Measurements from ENCODE around the gene C15orf61. TPM values are rescaled to one million over a fixed set of nuclear protein-coding genes. Genes with fewer than 3 reads are reported as not detected.

The C15orf61 gene
- total RNA-seq, 1 donor from 2014 or later, result 13.8 TPM

- no peak overlapping the region for H3K4me3 ChIP-seq
- H3K9me3 ChIP-seq (replicated peaks), result no peaks in the 10 kb centered on the region
- H3K27me3 ChIP-seq (ENCODE audit: low read depth), result no peaks in the 10 kb centered on the region
- TF ChIP-seq CTCF (IDR thresholded peaks at IDR 0.05; ENCODE audit: borderline replicate concordance), result no peak
- H3K36me3 ChIP-seq, result peaks cover 13% of the 10 kb centered on the region
- DNase-seq, result no peak
- H3K27ac ChIP-seq (replicated peaks), result no peak overlapping the region
- intact Hi-C loops (cut with micrococcal nuclease), result no loop called here
- H3K4me1 ChIP-seq, result peaks cover 37% of the 10 kb centered on the region
Observed at GRCh38 chr15:67551207-67551743, 30.3 kb downstream of the C15orf61 start.

GRCh38 chr15:67554580-67554979, 33.6 kb downstream of the C15orf61 start:
- no peak for TF ChIP-seq CTCF (IDR thresholded peaks at IDR 0.05; ENCODE audit: borderline replicate concordance)
- intact Hi-C loops (cut with micrococcal nuclease), result no loop called here
- H3K4me1 ChIP-seq, result peaks cover 19% of the 10 kb centered on the region

GRCh38 chr15:67556976-67557570, 36.1 kb downstream of the C15orf61 start:
- H3K27me3 ChIP-seq (ENCODE audit: low read depth), result no peaks in the 10 kb centered on the region
- TF ChIP-seq CTCF (IDR thresholded peaks at IDR 0.05; ENCODE audit: borderline replicate concordance), result no peak
- H3K27ac ChIP-seq (replicated peaks), result no peak overlapping the region
- H3K9me3 ChIP-seq (replicated peaks), result no peaks in the 10 kb centered on the region
- H3K4me3 ChIP-seq, result no peak overlapping the region
- peaks cover 31% of the 10 kb centered on the region for H3K36me3 ChIP-seq
- no peaks in the 10 kb centered on the region for H3K4me1 ChIP-seq
- DNase-seq, result no peak
- intact Hi-C loops (cut with micrococcal nuclease), result no loop called here

More at GRCh38 chr15:67554580-67554979, 33.6 kb downstream of the C15orf61 start:
- Histone ChIP-seq H3K27ac (replicated peaks) (no peak overlapping the region), H3K36me3 (peaks cover 39% of the 10 kb centered on the region), H3K4me3 (no peak overlapping the region), H3K9me3 (replicated peaks) (no peaks in the 10 kb centered on the region), H3K27me3 (ENCODE audit: low read depth) (no peaks in the 10 kb centered on the region)
- no peak for DNase-seq

GRCh38 chr15:67558502-67558901, 37.6 kb downstream of the C15orf61 start:
- Histone ChIP-seq H3K27me3 (ENCODE audit: low read depth) (no peaks in the 10 kb centered on the region), H3K36me3 (peaks cover 30% of the 10 kb centered on the region), H3K4me1 (no peaks in the 10 kb centered on the region), H3K27ac (replicated peaks) (no peak overlapping the region), H3K9me3 (replicated peaks) (no peaks in the 10 kb centered on the region), H3K4me3 (no peak overlapping the region)
- intact Hi-C loops (cut with micrococcal nuclease), result no loop called here
- DNase-seq, result no peak
- no peak for TF ChIP-seq CTCF (IDR thresholded peaks at IDR 0.05; ENCODE audit: borderline replicate concordance)

- peaks cover 30% of the 10 kb centered on the region for H3K36me3 ChIP-seq
- intact Hi-C loops (cut with micrococcal nuclease), result no loop called here
- no peaks in the 10 kb centered on the region for H3K27me3 ChIP-seq (ENCODE audit: low read depth)
- TF ChIP-seq CTCF (IDR thresholded peaks at IDR 0.05; ENCODE audit: borderline replicate concordance), result no peak
- H3K4me1 ChIP-seq, result no peaks in the 10 kb centered on the region
- H3K9me3 ChIP-seq (replicated peaks), result no peaks in the 10 kb centered on the region
- no peak overlapping the region for H3K27ac ChIP-seq (replicated peaks)
- no peak overlapping the region for H3K4me3 ChIP-seq
- DNase-seq, result no peak
Observed at GRCh38 chr15:67559158-67559557, 38.2 kb downstream of the C15orf61 start.
